ENCODE results near the gene ACOT11.

The ACOT11 gene

DNA sequence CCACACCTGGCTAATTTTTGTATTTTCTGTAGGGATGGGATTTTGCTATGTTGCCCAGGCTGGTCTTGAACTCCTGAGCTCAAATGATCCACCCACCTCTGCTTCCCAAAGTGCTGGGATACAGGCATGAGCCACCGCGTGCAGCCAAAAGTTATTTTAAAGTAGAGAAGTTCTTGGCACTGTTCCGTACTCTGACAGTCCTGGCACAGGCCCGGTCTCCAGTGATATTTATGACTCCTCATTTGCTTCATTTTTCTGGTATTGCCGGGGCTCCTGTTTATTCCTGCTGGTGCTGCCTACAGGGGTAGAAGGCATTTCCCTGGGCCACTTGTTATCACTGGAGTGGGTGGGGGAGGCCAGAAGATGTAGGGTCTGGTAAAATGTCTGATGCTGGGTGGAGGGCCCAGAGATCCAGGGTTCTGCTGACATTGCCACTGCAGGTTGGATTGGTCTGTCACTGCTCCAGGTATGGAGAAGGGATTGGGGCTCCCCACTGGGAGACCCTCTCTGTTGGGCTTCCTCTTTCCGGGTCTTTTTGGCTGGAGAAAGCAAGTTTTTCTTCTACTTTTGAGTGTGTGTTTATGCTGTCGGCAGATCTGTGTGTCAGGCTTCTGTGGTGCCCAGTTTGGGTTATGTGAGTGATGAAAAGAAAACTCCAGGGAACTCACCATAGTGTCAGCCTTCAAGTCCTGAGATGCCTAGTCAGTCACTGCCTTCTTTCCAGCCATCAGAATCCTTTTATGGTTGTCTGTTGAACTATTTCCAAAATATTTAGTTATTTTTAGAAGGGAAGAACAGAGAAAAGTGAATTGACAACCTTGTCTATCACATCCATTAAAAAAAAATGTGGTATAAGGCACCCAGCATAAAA, 98.0 kb downstream of the ACOT11 start:
- TF ChIP-seq EGR1 (IDR thresholded peaks at IDR 0.05) (no peak), TAF1 (IDR thresholded peaks at IDR 0.05; ENCODE audit: low read depth) (no peak), RAD21 (IDR thresholded peaks at IDR 0.05; ENCODE audit: low read depth) (no peak), TEAD4 (IDR thresholded peaks at IDR 0.05) (no peak), NFIC (IDR thresholded peaks at IDR 0.05) (no peak), YY1 (IDR thresholded peaks at IDR 0.05; ENCODE audit: low read depth) (no peak), EP300 (IDR thresholded peaks at IDR 0.05; ENCODE audit: borderline replicate concordance) (no peak), CEBPB (IDR thresholded peaks at IDR 0.05) (no peak), FOXM1 (IDR thresholded peaks at IDR 0.05; ENCODE audit: borderline replicate concordance, low read depth) (no peak), CREB1 (IDR thresholded peaks at IDR 0.05; ENCODE audit: low read depth) (no peak), ZBTB7A (IDR thresholded peaks at IDR 0.05; ENCODE audit: low read depth) (no peak), TCF12 (IDR thresholded peaks at IDR 0.05; ENCODE audit: low read depth) (no peak)
- TF ChIP-seq, protein P1, sequence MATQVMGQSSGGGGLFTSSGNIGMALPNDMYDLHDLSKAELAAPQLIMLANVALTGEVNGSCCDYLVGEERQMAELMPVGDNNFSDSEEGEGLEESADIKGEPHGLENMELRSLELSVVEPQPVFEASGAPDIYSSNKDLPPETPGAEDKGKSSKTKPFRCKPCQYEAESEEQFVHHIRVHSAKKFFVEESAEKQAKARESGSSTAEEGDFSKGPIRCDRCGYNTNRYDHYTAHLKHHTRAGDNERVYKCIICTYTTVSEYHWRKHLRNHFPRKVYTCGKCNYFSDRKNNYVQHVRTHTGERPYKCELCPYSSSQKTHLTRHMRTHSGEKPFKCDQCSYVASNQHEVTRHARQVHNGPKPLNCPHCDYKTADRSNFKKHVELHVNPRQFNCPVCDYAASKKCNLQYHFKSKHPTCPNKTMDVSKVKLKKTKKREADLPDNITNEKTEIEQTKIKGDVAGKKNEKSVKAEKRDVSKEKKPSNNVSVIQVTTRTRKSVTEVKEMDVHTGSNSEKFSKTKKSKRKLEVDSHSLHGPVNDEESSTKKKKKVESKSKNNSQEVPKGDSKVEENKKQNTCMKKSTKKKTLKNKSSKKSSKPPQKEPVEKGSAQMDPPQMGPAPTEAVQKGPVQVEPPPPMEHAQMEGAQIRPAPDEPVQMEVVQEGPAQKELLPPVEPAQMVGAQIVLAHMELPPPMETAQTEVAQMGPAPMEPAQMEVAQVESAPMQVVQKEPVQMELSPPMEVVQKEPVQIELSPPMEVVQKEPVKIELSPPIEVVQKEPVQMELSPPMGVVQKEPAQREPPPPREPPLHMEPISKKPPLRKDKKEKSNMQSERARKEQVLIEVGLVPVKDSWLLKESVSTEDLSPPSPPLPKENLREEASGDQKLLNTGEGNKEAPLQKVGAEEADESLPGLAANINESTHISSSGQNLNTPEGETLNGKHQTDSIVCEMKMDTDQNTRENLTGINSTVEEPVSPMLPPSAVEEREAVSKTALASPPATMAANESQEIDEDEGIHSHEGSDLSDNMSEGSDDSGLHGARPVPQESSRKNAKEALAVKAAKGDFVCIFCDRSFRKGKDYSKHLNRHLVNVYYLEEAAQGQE (IDR thresholded peaks at IDR 0.05; ENCODE audit: low read depth), result no peak
- TF ChIP-seq, protein P2, sequence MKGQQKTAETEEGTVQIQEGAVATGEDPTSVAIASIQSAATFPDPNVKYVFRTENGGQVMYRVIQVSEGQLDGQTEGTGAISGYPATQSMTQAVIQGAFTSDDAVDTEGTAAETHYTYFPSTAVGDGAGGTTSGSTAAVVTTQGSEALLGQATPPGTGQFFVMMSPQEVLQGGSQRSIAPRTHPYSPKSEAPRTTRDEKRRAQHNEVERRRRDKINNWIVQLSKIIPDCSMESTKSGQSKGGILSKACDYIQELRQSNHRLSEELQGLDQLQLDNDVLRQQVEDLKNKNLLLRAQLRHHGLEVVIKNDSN (IDR thresholded peaks at IDR 0.05), result no peak
- TF ChIP-seq, protein P3, sequence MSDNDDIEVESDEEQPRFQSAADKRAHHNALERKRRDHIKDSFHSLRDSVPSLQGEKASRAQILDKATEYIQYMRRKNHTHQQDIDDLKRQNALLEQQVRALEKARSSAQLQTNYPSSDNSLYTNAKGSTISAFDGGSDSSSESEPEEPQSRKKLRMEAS (IDR thresholded peaks at IDR 0.05), result no peak

DNA sequence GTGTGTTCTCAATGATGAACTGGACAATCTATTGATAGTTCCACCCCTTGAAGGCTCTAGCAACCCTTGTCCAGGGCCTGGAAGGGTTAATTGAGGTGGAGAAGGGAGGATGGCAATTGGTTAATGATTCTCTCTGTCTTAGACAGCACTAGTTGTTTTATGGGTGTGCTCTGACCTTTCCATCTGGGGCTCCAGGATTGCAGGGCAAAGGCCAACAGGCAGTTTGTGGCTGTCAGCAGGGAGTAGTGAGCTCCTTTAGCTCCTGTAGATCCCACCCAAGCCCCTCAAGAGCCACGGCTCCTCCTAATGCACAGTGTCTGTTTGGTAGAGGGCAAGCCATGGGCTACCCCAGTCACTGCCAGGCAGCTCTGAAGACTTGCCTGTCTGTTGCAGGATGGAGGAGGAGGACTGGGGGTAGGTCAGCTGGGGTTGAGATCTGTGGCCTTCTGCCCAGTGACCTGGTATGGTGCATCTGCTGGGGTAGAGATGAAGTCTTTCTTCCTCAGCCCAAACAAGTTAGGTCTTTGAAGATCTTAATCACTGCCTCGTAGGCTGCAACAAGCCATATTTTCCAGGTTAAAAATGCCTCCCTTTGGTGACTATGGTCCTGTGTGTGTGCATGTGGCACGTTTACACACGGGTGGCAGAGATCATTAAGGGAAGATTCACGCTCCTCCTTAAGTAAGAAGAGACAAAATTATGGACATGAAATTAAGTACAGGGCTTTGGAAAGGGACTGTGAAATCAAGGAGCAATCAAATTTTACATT, 101.3 kb downstream of the ACOT11 start:
- TF ChIP-seq, protein P2 (IDR thresholded peaks at IDR 0.05), result no peak
- no peak for TF ChIP-seq TAF1 (IDR thresholded peaks at IDR 0.05; ENCODE audit: low read depth)
- no peak for TF ChIP-seq RAD21 (IDR thresholded peaks at IDR 0.05; ENCODE audit: low read depth)
- TF ChIP-seq CEBPB (IDR thresholded peaks at IDR 0.05), result no peak
- no peak for TF ChIP-seq EP300 (IDR thresholded peaks at IDR 0.05; ENCODE audit: borderline replicate concordance)
- TF ChIP-seq CREB1 (IDR thresholded peaks at IDR 0.05; ENCODE audit: low read depth), result no peak
- TF ChIP-seq, protein P1 (IDR thresholded peaks at IDR 0.05; ENCODE audit: low read depth), result no peak
- TF ChIP-seq, protein P3 (IDR thresholded peaks at IDR 0.05), result no peak
- no peak for TF ChIP-seq ZBTB7A (IDR thresholded peaks at IDR 0.05; ENCODE audit: low read depth)
- TF ChIP-seq EGR1 (IDR thresholded peaks at IDR 0.05), result no peak
- TF ChIP-seq FOXM1 (IDR thresholded peaks at IDR 0.05; ENCODE audit: borderline replicate concordance, low read depth), result no peak
- no peak for TF ChIP-seq YY1 (IDR thresholded peaks at IDR 0.05; ENCODE audit: low read depth)
- TF ChIP-seq TEAD4 (IDR thresholded peaks at IDR 0.05), result no peak
- TF ChIP-seq NFIC (IDR thresholded peaks at IDR 0.05), result no peak
- no peak for TF ChIP-seq TCF12 (IDR thresholded peaks at IDR 0.05; ENCODE audit: low read depth)

DNA sequence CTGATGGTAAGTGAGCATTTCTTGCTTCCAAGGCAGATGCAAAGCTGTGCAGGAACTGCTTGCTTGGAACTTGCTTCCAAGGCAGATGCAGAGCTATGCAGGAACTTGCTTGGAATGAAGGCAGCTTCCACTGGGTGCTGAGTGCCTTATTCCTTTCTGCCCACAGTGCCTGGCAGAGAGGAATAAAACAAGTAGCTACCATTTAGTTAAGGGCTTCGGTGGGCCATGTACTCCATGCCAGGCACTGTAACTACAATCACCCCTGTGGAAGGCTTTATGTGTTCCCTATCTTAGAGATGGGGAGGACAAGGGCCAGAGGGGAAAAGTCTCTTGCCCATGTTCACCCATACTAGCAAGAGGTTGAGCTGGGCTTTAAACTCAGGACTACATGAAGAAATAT, 101.9 kb downstream of the ACOT11 start:
- no peak for TF ChIP-seq TAF1 (IDR thresholded peaks at IDR 0.05; ENCODE audit: low read depth)
- no peak for TF ChIP-seq YY1 (IDR thresholded peaks at IDR 0.05; ENCODE audit: low read depth)
- no peak for TF ChIP-seq RAD21 (IDR thresholded peaks at IDR 0.05; ENCODE audit: low read depth)
- TF ChIP-seq CREB1 (IDR thresholded peaks at IDR 0.05; ENCODE audit: low read depth), result no peak

DNA sequence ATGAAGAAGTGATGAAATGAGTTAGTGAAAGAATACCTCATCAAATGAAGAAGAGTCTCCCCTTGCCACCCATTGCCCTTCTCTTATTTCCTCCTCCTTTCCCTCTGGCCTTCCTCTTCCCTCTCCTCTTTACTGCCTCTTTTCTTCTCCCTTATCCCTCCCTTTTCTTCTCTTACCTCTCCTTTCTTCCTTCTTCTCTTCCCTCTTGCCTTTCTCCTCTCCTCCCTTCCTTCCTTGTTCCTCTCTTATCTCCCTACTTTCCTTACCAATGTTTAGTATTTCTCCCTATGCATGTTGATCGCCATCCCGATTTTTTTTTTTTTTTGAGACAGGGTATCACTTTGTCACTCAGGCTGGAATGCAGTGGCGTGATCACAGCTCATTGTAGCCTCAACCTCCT, 102.4 kb downstream of the ACOT11 start:
- TF ChIP-seq TCF12 (IDR thresholded peaks at IDR 0.05; ENCODE audit: low read depth), result no peak
- no peak for TF ChIP-seq EGR1 (IDR thresholded peaks at IDR 0.05)

DNA sequence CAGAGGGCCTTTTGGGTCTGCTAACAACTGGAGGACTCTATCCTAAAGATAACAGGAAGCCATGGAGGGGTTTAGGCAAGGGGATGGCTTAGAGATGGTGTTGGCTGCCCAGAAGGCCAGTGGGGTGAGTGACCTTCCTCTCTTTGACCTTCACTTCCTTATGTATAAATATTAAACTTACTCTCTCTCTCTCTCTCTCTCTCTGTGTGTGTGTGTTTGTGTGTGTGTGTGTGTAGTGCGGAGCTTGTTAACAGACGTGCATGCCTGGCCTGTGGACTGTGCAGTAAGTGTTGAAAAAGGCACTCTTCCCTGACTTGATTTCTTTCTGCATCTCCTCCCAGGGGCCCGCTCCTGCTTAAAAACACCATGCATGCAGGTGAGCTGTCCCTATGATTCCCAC, 103.6 kb downstream of the ACOT11 start:
- no peak for TF ChIP-seq RAD21 (IDR thresholded peaks at IDR 0.05; ENCODE audit: low read depth)
- TF ChIP-seq EP300 (IDR thresholded peaks at IDR 0.05; ENCODE audit: borderline replicate concordance), result no peak
- TF ChIP-seq, protein P1 (IDR thresholded peaks at IDR 0.05; ENCODE audit: low read depth), result no peak
- TF ChIP-seq EGR1 (IDR thresholded peaks at IDR 0.05), result no peak
- no peak for TF ChIP-seq TCF12 (IDR thresholded peaks at IDR 0.05; ENCODE audit: low read depth)
- no peak for TF ChIP-seq CEBPB (IDR thresholded peaks at IDR 0.05)
- TF ChIP-seq, protein P2 (IDR thresholded peaks at IDR 0.05), result no peak
- TF ChIP-seq ZBTB7A (IDR thresholded peaks at IDR 0.05; ENCODE audit: low read depth), result no peak
- TF ChIP-seq NFIC (IDR thresholded peaks at IDR 0.05), result no peak
- TF ChIP-seq TAF1 (IDR thresholded peaks at IDR 0.05; ENCODE audit: low read depth), result no peak
- no peak for TF ChIP-seq FOXM1 (IDR thresholded peaks at IDR 0.05; ENCODE audit: borderline replicate concordance, low read depth)
- TF ChIP-seq, protein P3 (IDR thresholded peaks at IDR 0.05), result no peak
- TF ChIP-seq CREB1 (IDR thresholded peaks at IDR 0.05; ENCODE audit: low read depth), result no peak
- TF ChIP-seq TEAD4 (IDR thresholded peaks at IDR 0.05), result no peak
- TF ChIP-seq YY1 (IDR thresholded peaks at IDR 0.05; ENCODE audit: low read depth), result no peak
